Left lobe of liver (tissue), 2 donors: ENCODE measurements around the gene TAOK3. TPM values are rescaled to one million over a fixed set of nuclear protein-coding genes. Genes with fewer than 3 reads are reported as not detected.
"Not testable (repeated sequence)": the region's sequence is repeated elsewhere in the genome, so short reads cannot be mapped to it uniquely, and the experiment has no call there.

ENCODE experiments used
- ATAC-seq: fragments of 200-7000 bp; cut with Tn5 transposase; one replicate; pipeline ENCODE4 v1.9.1; 2020; ENCODE audit warnings: mild to moderate bottlenecking, moderate library complexity
- DNase-seq: peaks from one replicate; pipeline ENCODE4 v3.0.0-alpha.2; 2020; ENCODE audit warnings: low spot score
- total RNA-seq: library from RNA; stranded (reverse); gene quantifications from one replicate; pipeline ENCODE4 v1.2.1, GENCODE V29; 2021
- donor health status: DM: no; HTN: no; CAD: no; lungs with moderate emphysema.
- donor health status: DM: no; HTN: yes; CAD: no.

Gene TAOK3
- 15.5 TPM for total RNA-seq

DNA sequence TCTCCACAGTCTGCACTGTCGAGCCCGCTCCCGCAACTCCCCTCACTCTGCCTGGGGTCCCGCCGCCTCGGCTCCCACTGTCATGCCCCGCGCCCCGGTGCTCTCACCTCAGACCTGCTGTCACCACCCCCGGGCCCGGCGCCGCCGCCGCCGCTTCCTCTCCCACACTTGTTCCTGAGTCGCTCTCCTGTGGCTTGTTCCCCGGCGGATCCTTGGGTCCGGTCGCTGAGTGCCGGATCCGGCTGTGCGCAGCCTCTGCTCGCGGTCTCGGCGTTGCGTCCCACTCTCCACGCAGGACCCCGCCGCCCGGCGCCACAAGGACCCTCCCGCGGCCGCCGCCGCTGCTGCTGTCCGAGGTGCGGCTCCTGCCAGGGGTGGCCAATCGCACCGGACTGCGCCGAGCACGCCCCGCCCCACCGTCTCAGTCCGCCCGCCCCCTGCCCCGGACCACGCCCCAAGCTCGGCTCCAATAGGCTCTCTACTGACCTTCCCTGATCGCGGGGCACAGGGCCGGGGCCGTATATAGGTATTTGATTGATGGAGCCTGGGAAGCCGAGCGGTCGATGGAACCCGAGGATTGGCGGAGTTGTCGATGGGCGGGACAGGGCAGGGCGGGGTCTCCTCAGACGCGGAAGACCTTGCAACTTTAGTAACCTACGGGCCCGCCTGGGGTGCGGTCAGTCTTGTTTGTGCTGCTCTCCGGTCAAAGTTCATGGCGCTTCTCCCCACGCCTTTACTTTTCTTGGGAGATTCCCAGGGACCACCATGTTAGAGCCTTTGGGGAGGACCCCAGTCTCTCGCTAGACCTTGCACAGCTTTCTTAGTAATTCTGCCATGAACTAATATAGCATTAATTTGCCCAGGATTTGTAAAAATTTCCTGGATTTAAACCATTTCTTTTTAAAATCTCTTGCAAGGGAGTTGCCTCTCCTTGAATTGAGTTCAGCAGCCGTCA lies at the start of gene TAOK3:
Gene TAOK3 (minus strand): TSS at position 367 of the 955 bp plus-strand sequence. CDS start 117,340 bp downstream, outside the sequence.
- DNase-seq, result peak; percentile 99
- ATAC-seq, result peak; percentile 85

DNA sequence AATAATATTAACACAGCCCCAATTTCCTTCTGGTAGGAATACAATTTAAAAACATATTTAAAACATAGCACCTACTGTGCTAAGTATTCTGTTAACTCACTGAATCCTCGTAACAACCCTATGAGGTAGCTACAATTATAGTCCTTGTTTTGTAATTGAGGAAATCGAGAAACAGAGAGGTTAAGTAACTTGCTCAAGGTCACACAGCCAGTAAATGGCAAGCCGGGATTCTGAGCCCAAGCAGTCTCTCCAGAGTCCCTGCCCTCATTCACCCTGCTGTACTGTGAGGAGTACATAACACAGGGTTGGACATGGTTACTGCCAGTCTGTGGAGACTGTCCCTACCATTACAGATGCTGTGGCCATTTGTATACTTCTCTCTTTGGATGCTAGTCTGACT lies 48.0 kb upstream of the TAOK3 start:
- DNase-seq, result no peak
- no peak for ATAC-seq

DNA sequence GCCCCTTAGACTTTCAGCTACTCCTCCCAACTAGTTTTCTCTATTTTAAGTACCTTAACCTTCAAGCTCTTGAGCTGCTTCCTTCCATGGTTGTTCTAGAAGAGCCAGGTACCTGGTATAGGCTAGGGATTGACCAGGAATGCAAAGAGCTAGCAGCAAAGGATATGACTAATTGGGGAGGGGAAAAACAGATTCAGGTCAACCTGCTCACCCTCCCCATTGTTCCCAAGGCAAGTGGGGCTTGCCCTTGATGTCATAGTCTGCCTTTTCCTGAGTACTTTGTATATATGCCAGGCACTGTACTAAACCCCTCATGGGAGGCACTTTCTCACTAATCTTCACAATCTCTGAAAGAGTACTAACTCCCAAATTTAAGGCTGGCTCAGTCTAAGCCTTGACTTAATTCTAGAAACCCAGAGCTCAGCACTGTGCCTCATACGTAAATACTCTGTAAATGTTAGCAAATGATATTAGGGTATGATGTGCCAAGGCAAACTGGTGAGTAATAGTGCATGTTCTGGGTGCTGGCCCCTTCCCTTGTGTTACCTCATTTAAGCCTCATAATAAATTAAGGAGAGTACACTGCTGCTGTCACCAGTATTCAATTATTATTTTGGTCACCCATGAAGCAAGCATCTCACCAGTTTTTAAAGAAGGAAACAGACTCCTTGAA lies 45.8 kb upstream of the TAOK3 start:
- ATAC-seq (no peak), DNase-seq (no peak)

DNA sequence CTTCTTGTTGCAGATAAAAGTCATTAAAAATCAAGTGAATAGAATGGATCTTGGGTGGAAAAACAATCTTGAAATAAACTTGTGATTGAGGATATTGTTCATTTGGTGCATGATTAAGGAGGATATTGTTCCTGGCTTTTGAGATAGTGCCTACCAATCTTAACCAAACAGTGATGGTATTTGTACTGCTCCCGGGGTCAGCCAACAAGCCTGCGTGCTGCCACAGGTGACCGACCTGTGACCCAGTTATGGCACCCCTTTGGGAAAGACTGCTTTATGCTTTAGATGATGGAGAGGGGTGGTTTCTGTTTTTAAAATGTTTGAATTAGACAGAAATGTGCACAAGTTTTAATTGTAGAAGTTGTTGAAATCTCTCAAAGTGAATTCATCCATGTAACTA lies 45.2 kb upstream of the TAOK3 start:
- ATAC-seq, result peak; percentile 54
- DNase-seq, result no peak

DNA sequence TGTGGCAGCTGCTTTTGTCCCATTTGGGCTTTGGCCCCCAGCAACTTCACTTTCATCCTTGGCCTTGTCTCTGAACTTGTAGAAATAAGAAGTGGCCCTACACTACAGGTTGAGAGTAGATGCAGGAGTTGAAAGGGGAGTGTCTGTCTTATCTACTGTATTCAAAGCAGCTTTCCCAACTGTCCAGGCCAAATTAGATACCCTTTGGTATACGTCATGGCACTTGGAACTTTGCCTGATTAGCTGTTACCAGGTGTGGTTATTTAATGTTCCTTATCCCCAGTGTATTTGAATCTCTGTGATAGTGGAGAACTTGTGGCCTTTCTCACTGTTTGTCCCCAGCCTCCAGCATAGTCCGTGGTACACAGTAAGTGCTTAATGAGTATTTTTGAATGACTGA lies 37.1 kb upstream of the TAOK3 start:
- no peak for ATAC-seq
- no peak for DNase-seq

DNA sequence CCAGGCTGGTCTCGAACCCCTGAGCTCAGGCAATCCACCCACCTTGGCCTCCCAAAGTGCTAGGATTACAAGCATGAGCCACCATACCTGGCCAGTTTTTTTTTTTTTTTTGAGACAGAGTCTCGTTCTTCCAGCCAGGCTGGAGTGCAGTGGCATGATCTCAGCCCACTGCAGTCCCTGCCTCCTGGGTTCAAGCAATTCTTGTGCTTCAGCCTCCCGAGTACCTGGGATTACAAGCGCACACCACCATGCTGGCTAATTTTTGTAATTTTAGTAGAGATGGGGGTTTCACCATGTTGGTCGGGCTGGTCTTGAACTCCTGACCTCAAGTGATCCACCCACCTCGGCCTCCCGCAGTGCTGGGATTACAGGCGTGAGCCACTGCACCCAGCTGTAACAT lies 35.5 kb upstream of the TAOK3 start:
- not testable (repeated sequence) for ATAC-seq, DNase-seq

DNA sequence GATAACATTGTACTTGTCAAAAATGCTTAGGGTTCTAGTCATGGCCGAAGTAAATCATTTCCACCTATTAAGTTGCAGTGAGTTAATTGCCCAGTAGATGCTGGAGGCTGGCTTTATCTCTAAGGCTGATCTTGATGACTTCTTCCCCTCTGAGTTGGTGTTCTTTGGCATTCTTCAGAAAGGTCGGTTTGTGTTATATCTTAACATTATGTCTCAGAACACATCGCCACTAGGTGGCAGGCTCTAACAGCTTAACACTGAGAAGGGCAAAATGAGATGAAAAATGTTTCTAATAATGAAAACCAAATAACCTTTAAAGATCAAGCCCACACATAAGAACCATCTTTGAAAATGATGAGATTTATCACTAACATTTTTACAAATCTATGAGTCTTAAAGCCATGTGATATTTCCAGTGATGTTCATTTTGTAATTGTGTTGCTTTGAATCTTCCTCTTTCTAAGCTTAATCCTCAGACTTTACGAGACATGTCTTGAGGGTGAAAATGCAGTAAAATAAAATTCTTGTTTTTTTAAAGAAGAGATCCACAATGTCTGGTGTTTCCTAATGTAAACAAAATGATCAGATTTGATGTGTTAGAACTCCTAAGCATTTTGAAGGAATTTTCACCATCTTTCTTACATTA lies 32.3 kb upstream of the TAOK3 start:
- ATAC-seq (peak; percentile 78), DNase-seq (no peak)

DNA sequence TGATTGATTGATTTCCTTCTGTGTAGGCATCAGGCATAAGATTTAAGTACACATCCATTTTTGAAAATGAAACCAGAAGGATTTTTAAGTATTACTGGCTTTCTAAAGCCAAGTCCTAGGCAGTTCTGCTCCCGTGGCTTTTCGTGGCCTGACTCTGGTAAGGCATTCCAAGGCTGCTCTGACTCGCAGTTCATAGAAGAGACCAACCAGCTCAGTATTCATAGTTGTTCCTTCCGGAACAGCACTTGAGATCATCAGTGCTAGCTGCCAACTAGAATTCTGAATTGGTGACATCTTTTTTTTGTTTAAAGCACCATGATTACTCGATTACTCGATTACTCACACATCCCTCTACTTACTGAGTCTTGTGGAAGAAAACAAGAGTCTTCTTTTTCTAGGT lies 29.5 kb upstream of the TAOK3 start:
- no peak for DNase-seq
- no peak for ATAC-seq

DNA sequence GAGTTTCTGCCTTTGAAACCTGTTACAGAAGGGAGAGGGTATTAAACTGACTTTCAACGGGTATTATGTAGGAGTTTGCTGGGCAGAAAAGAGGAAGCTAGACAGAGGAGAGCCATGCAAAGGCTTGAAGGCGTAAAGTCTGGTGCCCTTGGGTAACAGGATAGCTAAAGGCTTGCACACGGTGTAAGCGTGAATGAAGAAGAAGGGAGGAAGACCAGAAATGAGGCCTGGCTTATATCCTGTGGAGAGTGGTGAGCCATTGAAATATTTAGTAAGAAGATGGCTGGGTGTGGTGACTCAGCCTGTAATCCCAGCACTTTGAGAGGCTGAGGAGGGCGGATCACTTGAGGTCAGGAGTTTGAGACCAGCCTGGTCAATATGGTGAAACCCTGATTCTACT lies 26.2 kb upstream of the TAOK3 start:
- no peak for ATAC-seq
- DNase-seq, result no peak

DNA sequence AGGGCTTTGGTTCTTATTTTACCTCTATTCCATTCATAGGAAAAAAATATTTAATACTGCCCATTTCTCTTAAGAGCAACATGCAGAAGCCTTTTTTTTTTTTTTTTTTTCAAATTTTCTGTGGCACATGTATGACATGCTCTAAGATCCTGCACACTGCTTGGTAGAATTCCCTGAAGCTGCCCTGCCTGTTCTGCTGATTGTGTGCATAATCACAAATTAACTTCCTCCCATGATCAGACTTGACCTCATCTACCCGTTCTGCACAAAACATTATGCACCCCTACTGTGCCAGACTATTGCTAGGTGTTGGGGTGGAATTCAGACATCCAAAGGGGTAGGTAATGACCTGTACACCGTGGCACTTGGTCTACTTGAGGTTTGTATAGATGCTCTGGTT lies 25.8 kb upstream of the TAOK3 start:
- ATAC-seq, result no peak
- DNase-seq, result no peak

DNA sequence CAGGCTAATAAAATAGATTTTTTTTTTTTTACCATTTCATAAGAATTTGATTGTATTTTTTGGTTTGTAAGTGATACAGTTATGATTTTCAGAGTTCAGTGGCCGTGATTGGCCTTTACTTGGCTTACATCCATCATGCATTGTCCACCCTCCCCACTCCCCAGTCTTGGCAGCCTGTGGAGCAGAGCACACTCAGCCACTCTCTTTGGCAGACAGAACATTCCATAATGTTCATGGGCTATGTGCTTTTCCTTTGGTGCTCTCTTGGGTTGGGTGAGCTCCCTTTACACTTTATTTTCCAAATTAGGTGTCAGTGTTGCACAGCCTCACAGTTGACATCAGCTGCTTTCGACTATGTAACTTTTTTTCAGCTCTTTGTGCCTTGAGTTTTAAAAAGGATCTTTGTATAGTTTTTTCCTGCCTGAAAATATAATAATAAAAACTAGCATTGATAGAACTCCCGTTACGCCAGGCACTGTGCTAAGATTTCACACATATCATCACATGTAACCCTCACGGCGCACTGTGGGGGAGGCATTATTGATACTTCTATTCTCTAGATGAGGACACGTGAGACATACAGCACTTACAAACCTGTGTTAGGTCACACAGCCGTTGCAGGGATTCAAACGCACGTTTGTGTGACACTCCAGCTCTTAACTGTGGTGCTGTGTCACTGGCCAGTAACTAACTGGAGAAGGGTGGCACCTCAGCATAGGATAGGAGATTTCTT lies 25.2 kb upstream of the TAOK3 start:
- DNase-seq (no peak), ATAC-seq (no peak)

DNA sequence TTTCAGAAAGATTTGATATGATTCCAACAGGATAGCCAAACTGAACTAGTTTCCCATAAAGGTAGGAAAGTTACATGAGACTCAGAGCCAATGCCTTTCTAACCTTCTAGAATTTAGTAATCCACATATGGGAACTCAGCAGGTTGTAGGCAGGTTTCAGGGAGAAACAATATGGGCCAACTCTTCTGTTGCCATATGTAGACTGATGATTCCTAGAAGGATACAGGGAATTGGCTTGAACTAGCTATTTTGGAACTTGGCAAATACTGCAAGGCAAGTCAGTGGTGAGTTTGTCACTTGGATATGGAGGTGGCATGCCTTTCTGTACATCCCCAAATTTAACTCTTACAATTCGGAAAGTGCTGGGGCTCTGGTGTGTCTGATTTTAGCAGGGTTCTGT lies 19.1 kb upstream of the TAOK3 start:
- no peak for DNase-seq
- ATAC-seq, result no peak

DNA sequence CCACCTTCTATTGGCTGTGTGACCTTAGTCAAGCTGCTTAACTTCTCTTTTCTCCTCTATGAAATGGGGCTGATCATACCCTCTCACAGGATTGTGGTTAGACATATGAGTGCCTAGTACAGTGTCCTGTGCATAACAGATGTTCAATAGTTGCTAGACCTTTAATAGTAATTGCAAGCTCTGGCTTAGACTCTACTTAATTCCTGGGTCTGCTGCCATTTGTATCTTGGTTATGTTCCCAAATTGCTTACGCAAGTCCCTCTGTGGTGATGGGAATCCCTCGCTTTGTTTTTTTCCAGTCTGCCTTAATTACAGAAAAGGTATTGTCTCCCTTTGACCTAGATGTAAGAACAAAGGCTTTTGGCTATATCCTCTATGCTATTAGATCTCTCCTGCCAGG lies 18.7 kb upstream of the TAOK3 start:
- DNase-seq (no peak), ATAC-seq (no peak)

DNA sequence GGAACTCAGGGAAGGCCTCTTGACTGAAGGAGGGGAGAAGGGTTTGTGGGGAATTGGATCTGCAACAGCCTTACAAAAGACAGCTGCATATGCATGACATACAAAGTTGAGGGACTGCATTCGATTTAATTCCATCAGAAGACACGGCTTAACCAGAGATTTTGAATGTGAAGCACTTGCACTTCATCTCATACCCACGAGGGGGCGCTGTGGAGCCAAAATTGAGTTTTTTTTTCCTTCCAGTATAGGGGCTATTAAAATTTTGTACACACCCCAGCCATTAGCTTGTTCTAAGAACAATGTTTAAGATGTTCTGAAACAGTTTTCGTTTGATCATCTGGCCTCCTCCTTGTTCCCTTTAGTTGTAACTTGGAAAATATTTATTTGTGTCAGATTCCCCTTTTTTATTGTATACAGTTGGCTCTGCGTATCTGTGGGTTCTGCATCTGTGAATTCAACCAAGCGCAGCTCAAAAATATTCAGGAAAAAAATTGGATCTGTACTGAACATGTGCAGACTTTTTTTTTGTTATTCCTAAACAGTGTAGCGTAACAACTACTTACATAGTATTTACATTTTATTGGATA lies 5.3 kb upstream of the TAOK3 start:
- ATAC-seq (peak; percentile 27), DNase-seq (peak; percentile 62)

DNA sequence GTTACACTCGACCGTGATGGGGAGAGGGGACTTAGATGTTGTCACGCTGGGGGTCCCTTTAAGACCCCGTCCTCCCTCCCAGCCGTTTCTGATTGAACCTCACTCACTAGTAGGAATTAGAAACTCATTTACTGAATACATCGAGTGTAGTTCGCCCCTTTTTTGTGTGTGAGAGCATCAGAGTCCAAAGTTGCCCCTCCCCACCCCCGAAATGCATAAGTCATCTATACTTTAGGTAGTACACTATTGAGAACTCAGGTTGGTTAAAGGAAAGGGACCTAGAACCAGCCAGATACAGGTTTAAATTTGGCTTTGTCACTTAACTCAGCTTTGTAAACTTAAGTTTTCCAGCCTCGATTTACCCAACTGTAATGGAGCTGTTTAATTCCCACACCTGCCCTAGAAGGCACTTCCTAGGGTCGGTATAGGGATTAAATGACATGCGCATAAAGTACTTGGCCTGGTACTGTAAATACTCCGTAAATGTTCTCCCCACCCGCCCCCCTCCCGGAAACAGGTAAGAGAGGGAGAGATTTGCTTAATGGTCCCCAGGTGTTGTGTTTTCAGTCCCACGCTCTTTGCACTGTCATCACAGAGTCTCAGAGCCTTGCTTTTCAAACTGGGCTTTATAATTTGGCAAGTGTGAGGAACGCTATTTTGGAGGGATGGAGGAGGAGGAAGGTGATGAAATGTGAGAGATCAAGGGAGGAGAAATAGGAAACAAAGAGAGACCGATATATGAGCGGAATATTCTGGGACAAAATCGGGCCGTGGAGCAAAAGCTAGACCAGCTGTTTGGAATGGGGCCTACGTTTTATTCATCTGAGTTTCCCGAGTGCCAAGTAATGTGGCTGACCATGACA lies 4.5 kb upstream of the TAOK3 start:
- ATAC-seq, result no peak
- no peak for DNase-seq

DNA sequence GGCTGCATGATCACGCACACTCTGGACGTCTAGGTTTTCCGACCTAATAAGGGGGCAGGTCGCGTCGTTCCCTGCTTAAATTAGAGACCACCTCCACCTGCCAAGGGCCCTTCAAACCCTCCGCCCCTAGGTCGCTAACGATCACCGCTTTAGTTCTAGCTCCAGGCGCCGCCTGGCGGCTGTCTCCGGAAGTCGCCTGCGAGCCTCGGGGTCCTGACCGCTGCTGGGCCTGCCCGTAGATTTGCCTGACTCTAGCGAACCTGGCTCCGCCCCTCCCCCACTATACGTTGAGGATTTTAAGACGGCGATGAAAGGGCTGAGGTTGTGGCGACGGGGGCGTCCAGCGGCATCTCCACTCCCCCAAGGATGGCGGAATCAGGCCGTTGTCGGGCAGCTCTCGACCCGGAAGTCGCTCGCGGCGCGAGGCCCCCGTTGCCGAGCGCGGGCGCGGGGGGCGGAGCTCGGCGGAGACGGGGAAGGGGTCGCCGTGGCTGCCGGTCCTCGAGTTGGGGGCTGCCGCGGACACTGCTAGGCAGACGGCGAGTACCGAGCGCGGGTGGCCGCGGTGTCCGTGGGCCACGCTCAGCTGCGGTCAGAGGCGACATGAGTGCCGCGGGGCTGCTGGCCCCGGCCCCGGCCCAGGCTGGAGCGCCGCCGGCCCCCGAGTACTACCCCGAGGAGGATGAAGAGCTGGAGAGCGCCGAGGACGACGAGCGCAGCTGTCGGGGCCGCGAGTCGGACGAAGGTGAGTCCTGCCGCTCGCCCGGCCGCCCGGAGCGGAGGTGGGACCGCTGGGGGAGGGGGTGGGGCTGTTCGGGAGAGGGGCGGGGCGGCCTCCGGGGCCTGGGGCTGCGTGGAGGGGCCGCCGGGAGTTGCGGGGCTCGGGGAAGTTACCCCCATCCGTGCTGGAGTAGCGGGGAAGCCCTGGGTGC lies 3.6 kb upstream of the TAOK3 start, which contains the start of gene SUDS3:
Gene SUDS3 (plus strand): TSS at position 467 of the 932 bp plus-strand sequence. CDS start 137 bp downstream, at position 604.
- ATAC-seq (peak; percentile 68), DNase-seq (peak; percentile 94)

DNA sequence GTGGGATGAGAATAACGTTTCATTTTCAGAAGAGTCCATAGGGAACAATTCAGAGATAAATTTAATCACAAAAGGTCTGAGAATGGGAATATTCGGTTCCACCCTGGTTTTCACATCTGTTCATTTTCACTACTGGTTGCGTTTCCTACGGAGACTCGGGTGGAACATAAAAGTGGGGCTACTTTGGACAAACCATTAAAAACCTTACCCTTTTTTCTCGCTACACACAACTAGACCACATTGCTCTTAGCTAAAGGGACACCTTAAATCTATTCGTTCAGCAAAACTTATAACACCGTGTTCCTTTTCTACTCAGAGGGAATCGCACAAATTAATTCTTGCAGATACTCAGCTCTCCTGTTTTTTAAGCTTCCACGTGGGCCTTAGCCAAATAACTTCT lies 2.6 kb upstream of the TAOK3 start:
- no peak for ATAC-seq
- DNase-seq, result no peak

DNA sequence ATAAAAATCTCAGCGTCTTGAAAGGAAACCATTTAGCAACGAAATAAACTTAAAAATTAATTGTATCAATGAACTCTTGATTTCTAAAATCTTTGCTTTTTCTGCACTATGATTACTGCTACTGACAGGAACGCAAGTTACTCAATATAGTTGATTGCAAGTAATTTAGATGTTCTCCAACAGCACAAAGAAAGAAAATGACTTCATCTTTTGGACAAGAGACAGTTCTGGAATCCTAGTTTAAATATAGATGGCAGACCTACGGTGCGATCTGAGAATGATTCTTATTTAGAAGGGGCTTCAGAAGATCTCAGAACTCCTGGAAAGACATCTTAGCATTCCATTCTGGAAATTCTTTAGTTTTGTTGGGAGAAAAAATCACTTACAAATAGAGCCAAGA lies 2.2 kb upstream of the TAOK3 start:
- ATAC-seq, result no peak
- DNase-seq, result no peak
